ENCODE measurements around the gene SULT2B1.

Gene SULT2B1

GRCh38 chr19:48552406-48553322, 692 bp downstream of the SULT2B1 start:
- FAIRE-seq (no peak), DNase-seq (ENCODE audit: insufficient read length) (no peak)
- TF ChIP-seq TAF1 (IDR thresholded peaks at IDR 0.05; ENCODE audit: borderline replicate concordance, low read depth, low read length) (no peak), POLR2A (IDR thresholded peaks at IDR 0.05; ENCODE audit: low read depth, low read length) (no peak), POLR2AphosphoS5 (IDR thresholded peaks at IDR 0.05; ENCODE audit: low read depth, low read length) (no peak)

GRCh38 chr19:48553676-48554384, 1.9 kb downstream of the SULT2B1 start:
- FAIRE-seq (no peak), DNase-seq (ENCODE audit: insufficient read length) (no peak)
- TF ChIP-seq POLR2A (IDR thresholded peaks at IDR 0.05; ENCODE audit: low read depth, low read length), result no peak
- no peak for TF ChIP-seq TAF1 (IDR thresholded peaks at IDR 0.05; ENCODE audit: borderline replicate concordance, low read depth, low read length)
- no peak for TF ChIP-seq POLR2AphosphoS5 (IDR thresholded peaks at IDR 0.05; ENCODE audit: low read depth, low read length)

GRCh38 chr19:48554385-48555091, 2.6 kb downstream of the SULT2B1 start:
- no peak for FAIRE-seq
- DNase-seq (ENCODE audit: insufficient read length), result no peak

GRCh38 chr19:48556163-48556562, 4.2 kb downstream of the SULT2B1 start:
- FAIRE-seq (no peak), DNase-seq (ENCODE audit: insufficient read length) (no peak)
- no peak for TF ChIP-seq POLR2AphosphoS5 (IDR thresholded peaks at IDR 0.05; ENCODE audit: low read depth, low read length)
- TF ChIP-seq POLR2A (IDR thresholded peaks at IDR 0.05; ENCODE audit: low read depth, low read length), result no peak
- no peak for TF ChIP-seq TAF1 (IDR thresholded peaks at IDR 0.05; ENCODE audit: borderline replicate concordance, low read depth, low read length)

More at GRCh38 chr19:48554385-48555091, 2.6 kb downstream of the SULT2B1 start:
- no peak for TF ChIP-seq POLR2AphosphoS5 (IDR thresholded peaks at IDR 0.05; ENCODE audit: low read depth, low read length)
- TF ChIP-seq TAF1 (IDR thresholded peaks at IDR 0.05; ENCODE audit: borderline replicate concordance, low read depth, low read length), result no peak
- TF ChIP-seq POLR2A (IDR thresholded peaks at IDR 0.05; ENCODE audit: low read depth, low read length), result no peak

GRCh38 chr19:48556825-48557224, 4.9 kb downstream of the SULT2B1 start:
- no peak for DNase-seq (ENCODE audit: insufficient read length)
- TF ChIP-seq TAF1 (IDR thresholded peaks at IDR 0.05; ENCODE audit: borderline replicate concordance, low read depth, low read length) (no peak), POLR2A (IDR thresholded peaks at IDR 0.05; ENCODE audit: low read depth, low read length) (no peak), POLR2AphosphoS5 (IDR thresholded peaks at IDR 0.05; ENCODE audit: low read depth, low read length) (no peak)
- FAIRE-seq, result no peak

GRCh38 chr19:48558018-48558684, 6.2 kb downstream of the SULT2B1 start:
- DNase-seq (ENCODE audit: insufficient read length) (no peak), FAIRE-seq (no peak)
- no peak for TF ChIP-seq POLR2AphosphoS5 (IDR thresholded peaks at IDR 0.05; ENCODE audit: low read depth, low read length)
- TF ChIP-seq POLR2A (IDR thresholded peaks at IDR 0.05; ENCODE audit: low read depth, low read length), result no peak
- TF ChIP-seq TAF1 (IDR thresholded peaks at IDR 0.05; ENCODE audit: borderline replicate concordance, low read depth, low read length), result no peak

- FAIRE-seq, result no peak
- DNase-seq (ENCODE audit: insufficient read length), result no peak
- TF ChIP-seq POLR2AphosphoS5 (IDR thresholded peaks at IDR 0.05; ENCODE audit: low read depth, low read length), result no peak
These were observed 8.1 kb downstream of the SULT2B1 start for GRCh38 chr19:48560095-48560530.

- TF ChIP-seq POLR2AphosphoS5 (IDR thresholded peaks at IDR 0.05; ENCODE audit: low read depth, low read length), result no peak
- TF ChIP-seq POLR2A (IDR thresholded peaks at IDR 0.05; ENCODE audit: low read depth, low read length), result no peak
- no peak for TF ChIP-seq TAF1 (IDR thresholded peaks at IDR 0.05; ENCODE audit: borderline replicate concordance, low read depth, low read length)
- no peak for DNase-seq (ENCODE audit: insufficient read length)
- no peak for FAIRE-seq
These were observed 9.4 kb downstream of the SULT2B1 start for GRCh38 chr19:48561412-48561811.

GRCh38 chr19:48565090-48565489, 13.1 kb downstream of the SULT2B1 start:
- FAIRE-seq, result no peak
- no peak for TF ChIP-seq TAF1 (IDR thresholded peaks at IDR 0.05; ENCODE audit: borderline replicate concordance, low read depth, low read length)
- no peak for TF ChIP-seq POLR2A (IDR thresholded peaks at IDR 0.05; ENCODE audit: low read depth, low read length)
- no peak for TF ChIP-seq POLR2AphosphoS5 (IDR thresholded peaks at IDR 0.05; ENCODE audit: low read depth, low read length)
- no peak for DNase-seq (ENCODE audit: insufficient read length)

GRCh38 chr19:48568345-48568886, 16.4 kb downstream of the SULT2B1 start:
- FAIRE-seq (no peak), DNase-seq (ENCODE audit: insufficient read length) (no peak)
- TF ChIP-seq POLR2AphosphoS5 (IDR thresholded peaks at IDR 0.05; ENCODE audit: low read depth, low read length) (no peak), TAF1 (IDR thresholded peaks at IDR 0.05; ENCODE audit: borderline replicate concordance, low read depth, low read length) (no peak), POLR2A (IDR thresholded peaks at IDR 0.05; ENCODE audit: low read depth, low read length) (no peak)
